ENCODE data around the gene PKP1. TPM values are rescaled to one million over a fixed set of nuclear protein-coding genes. Genes with fewer than 3 reads are reported as not detected.
A peak's percentile ranks its signal among the peaks of the same experiment; 100 is the strongest.

Gene PKP1
- total RNA-seq, 4 donors from 2014 or later = 0.93 to 9.6 (median 3.6) TPM

- ATAC-seq (ENCODE audit: low FRiP score) (no peak), DNase-seq (ENCODE audit: low spot score) (no peak)
- no peak for TF ChIP-seq CTCF (IDR thresholded peaks at IDR 0.05)
These were observed 37.0 kb downstream of the PKP1 start for GRCh38 chr1:201320168-201320788.

- no peak for TF ChIP-seq CTCF (IDR thresholded peaks at IDR 0.05)
- DNase-seq (ENCODE audit: low spot score) (no peak), ATAC-seq (ENCODE audit: low FRiP score) (no peak)
These were observed 38.6 kb downstream of the PKP1 start for GRCh38 chr1:201321826-201322390.

GRCh38 chr1:201322653-201323510 is 39.6 kb downstream of the PKP1 start:
- DNase-seq (ENCODE audit: low spot score) (no peak), ATAC-seq (ENCODE audit: low FRiP score) (no peak)
- TF ChIP-seq CTCF (IDR thresholded peaks at IDR 0.05) = no peak

- ATAC-seq (ENCODE audit: low FRiP score) (peak; percentile 13), DNase-seq (ENCODE audit: low spot score) (no peak)
- TF ChIP-seq CTCF (IDR thresholded peaks at IDR 0.05) = no peak
These were observed 41.0 kb downstream of the PKP1 start for GRCh38 chr1:201324306-201324705.

GRCh38 chr1:201324821-201325677 is 41.7 kb downstream of the PKP1 start:
- no peak for DNase-seq (ENCODE audit: low spot score)
- no peak for ATAC-seq (ENCODE audit: low FRiP score)
- no peak for TF ChIP-seq CTCF (IDR thresholded peaks at IDR 0.05)

GRCh38 chr1:201325678-201326060 is 42.4 kb downstream of the PKP1 start:
- no peak for TF ChIP-seq CTCF (IDR thresholded peaks at IDR 0.05)
- ATAC-seq (ENCODE audit: low FRiP score) = no peak
- DNase-seq (ENCODE audit: low spot score) = no peak

All from omental fat pad (tissue), 4 donors.